ENCODE results near the gene TRPV3.
"Not testable (repeated sequence)": the region's sequence is repeated elsewhere in the genome, so short reads cannot be mapped to it uniquely, and the experiment has no call there.

TRPV3 gene

DNA sequence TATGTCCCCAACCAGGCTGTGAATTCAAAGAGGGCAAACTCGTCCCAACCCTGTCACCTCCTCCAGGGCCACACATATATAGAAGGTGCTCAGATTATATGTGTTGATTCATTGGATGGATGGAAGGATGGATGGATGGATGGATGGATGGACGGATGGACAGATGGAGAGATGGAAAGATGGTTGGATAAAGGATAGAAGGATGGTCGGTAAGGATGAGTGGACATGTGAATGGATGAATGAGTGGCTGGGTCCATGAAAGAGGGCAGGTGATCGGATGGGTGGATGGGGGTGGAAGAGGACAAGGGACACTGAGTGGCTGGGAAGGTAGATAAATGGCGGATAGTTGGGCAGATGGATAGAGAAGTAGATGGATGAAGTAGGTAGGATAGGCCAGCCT, 30.1 kb downstream of the TRPV3 start:
- DNase-seq (ENCODE audit: low read depth in 2 of 2), result no peak
- TF ChIP-seq, protein P1, sequence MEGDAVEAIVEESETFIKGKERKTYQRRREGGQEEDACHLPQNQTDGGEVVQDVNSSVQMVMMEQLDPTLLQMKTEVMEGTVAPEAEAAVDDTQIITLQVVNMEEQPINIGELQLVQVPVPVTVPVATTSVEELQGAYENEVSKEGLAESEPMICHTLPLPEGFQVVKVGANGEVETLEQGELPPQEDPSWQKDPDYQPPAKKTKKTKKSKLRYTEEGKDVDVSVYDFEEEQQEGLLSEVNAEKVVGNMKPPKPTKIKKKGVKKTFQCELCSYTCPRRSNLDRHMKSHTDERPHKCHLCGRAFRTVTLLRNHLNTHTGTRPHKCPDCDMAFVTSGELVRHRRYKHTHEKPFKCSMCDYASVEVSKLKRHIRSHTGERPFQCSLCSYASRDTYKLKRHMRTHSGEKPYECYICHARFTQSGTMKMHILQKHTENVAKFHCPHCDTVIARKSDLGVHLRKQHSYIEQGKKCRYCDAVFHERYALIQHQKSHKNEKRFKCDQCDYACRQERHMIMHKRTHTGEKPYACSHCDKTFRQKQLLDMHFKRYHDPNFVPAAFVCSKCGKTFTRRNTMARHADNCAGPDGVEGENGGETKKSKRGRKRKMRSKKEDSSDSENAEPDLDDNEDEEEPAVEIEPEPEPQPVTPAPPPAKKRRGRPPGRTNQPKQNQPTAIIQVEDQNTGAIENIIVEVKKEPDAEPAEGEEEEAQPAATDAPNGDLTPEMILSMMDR (IDR thresholded peaks at IDR 0.05; ENCODE audit: low read depth, low read length), result no peak
- H3K4me3 ChIP-seq (replicated peaks in 1 of 2; ENCODE audit: low read depth in 2 of 2, low read length in 2 of 2), result no peak overlapping the region

DNA sequence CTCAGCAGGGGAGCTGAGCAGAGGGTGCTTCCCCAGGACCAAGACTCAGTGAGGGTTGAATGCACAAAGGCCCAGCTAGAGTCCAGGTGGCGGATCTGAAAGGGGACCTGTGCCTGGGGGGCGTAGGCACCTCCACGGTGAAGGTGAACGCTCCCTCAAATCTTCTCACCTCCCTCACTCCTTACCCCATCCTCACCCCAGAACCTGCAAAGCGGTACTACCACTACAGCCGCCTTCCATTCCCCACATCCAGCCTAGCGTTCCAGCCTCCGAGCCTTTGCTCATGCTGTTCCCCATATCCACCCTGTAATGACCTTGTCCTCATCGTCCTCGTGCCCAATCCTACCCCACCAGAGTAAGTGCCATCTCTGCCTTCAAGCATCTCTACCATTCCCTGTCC, 30.6 kb downstream of the TRPV3 start:
- DNase-seq (ENCODE audit: low read depth in 2 of 2), result no peak
- TF ChIP-seq, protein P1 (IDR thresholded peaks at IDR 0.05; ENCODE audit: low read depth, low read length), result no peak
- H3K4me3 ChIP-seq (replicated peaks in 1 of 2; ENCODE audit: low read depth in 2 of 2, low read length in 2 of 2), result no peak overlapping the region

DNA sequence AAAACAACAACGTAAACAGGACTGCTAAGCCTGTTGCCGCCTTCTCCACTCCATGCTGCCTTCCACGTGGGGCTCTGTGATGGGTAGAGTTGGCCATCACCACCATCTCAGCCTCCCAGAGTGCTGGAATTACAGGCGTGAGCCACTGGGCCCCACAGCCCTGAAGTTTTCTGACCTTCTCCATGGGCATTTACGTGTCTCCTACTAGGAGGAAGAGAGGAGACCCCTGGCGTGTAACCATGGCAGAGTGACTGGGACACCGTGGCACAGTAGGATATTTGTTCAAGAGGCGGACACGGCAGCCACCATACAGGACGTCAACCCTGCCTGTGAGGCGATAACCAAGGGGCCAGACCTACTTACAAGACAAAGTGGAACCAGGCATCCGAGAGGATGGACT, 31.1 kb downstream of the TRPV3 start:
- no peak for DNase-seq (ENCODE audit: low read depth in 2 of 2)
- TF ChIP-seq, protein P1 (IDR thresholded peaks at IDR 0.05; ENCODE audit: low read depth, low read length), result no peak
- H3K4me3 ChIP-seq (replicated peaks in 1 of 2; ENCODE audit: low read depth in 2 of 2, low read length in 2 of 2), result no peak overlapping the region

DNA sequence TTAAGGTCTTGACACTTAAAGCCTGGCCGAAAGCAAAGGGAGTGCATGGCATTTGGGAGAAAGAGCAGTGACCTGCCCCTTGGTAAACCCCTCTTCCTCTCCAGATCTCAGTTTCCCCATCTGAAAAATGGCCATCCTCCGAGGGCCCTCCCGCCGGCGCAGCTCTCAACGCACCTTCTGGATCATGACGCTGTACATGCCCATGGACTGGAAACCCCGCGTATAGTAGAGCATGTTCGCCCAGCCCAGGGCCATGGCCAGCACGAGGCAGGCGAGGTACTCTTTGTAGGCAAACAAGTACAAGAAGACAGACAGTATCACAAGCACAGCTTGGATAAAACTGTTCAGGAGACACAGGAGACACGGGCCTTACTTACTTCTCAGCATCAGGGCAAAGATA, 33.6 kb downstream of the TRPV3 start:
- H3K4me3 ChIP-seq (replicated peaks in 1 of 2; ENCODE audit: low read depth in 2 of 2, low read length in 2 of 2), result no peak overlapping the region
- TF ChIP-seq, protein P1 (IDR thresholded peaks at IDR 0.05; ENCODE audit: low read depth, low read length), result no peak
- no peak for DNase-seq (ENCODE audit: low read depth in 2 of 2)

DNA sequence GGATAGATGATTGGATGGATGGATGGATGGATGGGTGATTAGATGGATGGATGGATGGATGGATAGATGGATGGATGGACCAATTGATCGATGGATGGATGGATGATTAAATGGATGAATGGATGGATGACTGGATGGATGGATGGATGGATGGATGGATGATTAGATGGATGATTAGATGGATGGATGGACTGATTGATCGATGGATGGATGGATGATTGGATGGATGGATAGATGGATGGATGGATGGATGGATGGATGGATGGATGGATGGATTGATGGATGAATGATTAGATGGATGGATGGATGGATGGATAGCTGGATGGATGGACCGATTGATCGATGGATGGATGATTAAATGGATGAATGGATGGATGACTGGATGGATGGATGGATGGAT, 38.1 kb downstream of the TRPV3 start:
- not testable (repeated sequence) for H3K4me3 ChIP-seq (replicated peaks in 1 of 2; ENCODE audit: low read depth in 2 of 2, low read length in 2 of 2); DNase-seq (ENCODE audit: low read depth in 2 of 2)

DNA sequence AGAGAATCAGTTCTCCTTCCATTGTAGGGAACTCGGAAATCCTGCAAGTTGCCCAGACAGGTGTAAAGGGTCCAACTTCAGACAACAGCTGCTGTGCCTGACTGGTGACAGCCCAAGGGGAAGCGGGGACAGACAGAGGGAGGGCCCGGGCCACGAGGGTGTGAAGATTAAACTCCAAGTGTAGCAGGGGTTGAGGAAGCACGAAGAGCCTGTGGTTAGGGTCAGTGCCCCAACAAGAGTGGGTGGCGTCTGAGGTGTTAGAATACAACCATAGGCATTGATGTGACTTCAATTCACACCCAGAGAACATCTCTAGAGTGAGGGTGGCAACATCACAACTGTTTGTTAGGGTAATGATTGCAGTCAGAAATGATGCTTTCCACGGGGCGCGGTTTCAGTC, 42.7 kb downstream of the TRPV3 start:
- H3K4me3 ChIP-seq (replicated peaks in 1 of 2; ENCODE audit: low read depth in 2 of 2, low read length in 2 of 2), result no peak overlapping the region
- DNase-seq (ENCODE audit: low read depth in 2 of 2), result no peak
- TF ChIP-seq, protein P1 (IDR thresholded peaks at IDR 0.05; ENCODE audit: low read depth, low read length), result no peak

DNA sequence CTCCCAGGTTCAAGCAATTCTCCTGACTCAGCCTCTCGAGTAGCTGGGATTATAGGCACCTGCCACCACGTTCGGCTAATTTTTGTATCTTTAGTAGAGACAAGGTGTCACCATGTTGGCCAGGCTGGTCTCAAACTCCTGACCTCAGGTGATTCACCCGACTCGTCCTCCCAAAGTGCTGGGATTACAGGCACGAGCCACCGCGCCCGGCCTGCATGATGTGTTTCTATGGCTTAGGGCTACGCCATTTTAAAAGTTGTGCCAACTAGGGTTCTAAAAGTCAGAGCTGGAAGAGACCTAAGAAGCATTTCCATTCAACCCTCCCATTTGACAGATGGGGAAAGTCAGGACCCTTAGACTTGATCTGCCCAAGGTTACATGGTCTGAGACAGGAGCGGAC, 43.4 kb downstream of the TRPV3 start:
- H3K4me3 ChIP-seq (replicated peaks in 1 of 2; ENCODE audit: low read depth in 2 of 2, low read length in 2 of 2); DNase-seq (ENCODE audit: low read depth in 2 of 2): not testable (repeated sequence)

DNA sequence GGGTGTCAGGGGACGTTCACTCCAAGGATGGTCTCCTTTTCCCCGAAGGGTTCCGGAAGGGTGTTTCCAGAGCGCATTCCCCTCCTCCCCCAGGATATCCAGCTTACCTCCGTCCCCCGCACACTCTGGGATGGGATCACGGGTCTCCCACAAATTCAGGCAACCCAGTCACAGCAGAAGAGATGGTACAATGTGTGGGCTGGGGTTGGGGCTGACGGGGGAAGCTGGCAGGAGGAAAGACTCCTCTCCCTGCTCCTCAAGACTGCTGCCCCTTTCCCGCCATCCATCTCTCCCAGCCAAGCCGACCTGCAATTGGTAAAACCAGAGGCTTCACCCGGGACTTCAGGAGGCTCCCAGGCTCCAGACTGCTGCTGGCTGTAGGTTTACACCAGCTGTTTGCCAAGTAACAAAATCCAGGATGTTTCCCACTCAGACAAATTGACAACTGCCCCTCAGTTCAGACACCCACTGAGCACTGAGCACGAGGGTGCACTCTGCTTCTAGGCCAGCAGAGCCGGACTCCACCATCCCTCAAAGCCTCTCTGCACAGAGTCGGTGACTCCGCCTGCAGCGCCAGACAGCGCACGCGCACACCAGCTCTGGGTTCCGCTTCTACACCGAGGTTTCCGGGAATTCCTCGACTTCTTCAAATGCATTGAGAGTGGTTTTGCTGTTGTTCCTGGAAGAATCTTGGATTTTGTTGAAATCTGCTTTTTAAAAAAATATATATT, 44.1 kb downstream of the TRPV3 start:
- no peak for DNase-seq (ENCODE audit: low read depth in 2 of 2)
- no peak overlapping the region for H3K4me3 ChIP-seq (replicated peaks in 1 of 2; ENCODE audit: low read depth in 2 of 2, low read length in 2 of 2)
- TF ChIP-seq, protein P1 (IDR thresholded peaks at IDR 0.05; ENCODE audit: low read depth, low read length), result no peak

Data from cardiac fibroblast (primary cell).